HT-29 (cell line): ENCODE results near the gene MTG1. TPM values are rescaled to one million over a fixed set of nuclear protein-coding genes. Genes with fewer than 3 reads are reported as not detected.
A peak's percentile ranks its signal among the peaks of the same experiment; 100 is the strongest.

Experiments
- DNase-seq: peaks from one replicate; pipeline ENCODE4 v3.0.0-alpha.2; 2015; ENCODE audit warnings: low spot score
- total RNA-seq: library from RNA; depleted of rRNA; stranded (reverse); fragments of >200 nt; shearing (Covaris generic); gene quantifications from 2 replicates; pipeline ENCODE4 v1.2.3, GENCODE V29; 2014; rRNA removed

Gene MTG1, protein sequence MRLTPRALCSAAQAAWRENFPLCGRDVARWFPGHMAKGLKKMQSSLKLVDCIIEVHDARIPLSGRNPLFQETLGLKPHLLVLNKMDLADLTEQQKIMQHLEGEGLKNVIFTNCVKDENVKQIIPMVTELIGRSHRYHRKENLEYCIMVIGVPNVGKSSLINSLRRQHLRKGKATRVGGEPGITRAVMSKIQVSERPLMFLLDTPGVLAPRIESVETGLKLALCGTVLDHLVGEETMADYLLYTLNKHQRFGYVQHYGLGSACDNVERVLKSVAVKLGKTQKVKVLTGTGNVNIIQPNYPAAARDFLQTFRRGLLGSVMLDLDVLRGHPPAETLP
- 44.3 and 56.9 TPM in 2 replicates for total RNA-seq

DNA sequence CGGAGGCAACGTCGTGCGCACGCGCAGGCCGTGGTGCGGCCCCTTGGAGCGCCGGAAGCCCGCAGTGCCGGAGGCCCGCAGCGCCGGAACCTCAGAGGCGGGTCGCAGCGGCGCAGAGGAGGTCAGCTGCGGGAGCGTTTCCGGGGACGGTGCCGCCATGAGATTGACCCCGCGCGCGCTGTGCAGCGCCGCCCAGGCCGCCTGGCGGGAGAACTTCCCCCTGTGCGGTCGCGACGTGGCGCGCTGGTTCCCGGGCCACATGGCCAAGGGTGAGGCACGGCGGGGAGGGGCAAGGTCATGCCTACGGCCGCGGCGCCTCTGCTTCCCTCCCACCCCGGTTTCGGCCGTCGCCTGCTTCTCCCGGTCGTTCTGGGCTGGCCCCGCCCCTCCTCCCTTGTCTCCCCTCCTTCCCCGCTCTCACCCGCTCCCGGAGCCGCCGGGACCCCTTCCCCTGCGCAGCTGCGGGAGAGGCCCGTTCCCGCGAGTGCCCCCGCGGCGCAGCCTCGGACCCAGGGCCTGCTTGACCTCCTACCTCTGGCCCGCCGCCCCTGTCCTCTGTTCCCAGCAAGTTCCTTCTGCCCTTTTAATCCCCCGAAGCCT, at the start of gene MTG1:
MTG1 (plus strand) TSS at position 94 of the 600 bp plus-strand sequence; CDS start at position 158, 64 bp downstream.
- DNase-seq, result peak; percentile 94

DNA sequence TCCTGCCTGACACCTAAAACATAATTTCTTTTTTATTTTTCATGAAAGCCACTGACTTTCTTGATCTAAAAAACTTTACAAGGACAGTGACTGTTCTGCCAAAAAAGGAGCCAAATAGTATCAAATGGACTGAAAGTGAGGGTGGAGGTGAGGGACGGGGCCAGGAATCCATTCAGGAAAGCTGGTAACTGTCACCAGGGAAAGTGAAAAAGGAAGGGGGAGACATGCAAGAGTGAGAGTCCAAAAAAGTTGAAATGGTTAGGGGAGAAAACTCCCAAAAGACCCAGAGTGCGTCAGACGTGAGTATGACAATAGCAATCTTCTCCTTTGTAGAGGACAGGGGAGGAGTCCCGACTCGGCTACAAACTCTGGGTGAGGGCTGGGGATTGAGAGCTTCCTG, 49.7 kb upstream of the MTG1 start:
- DNase-seq, result no peak

DNA sequence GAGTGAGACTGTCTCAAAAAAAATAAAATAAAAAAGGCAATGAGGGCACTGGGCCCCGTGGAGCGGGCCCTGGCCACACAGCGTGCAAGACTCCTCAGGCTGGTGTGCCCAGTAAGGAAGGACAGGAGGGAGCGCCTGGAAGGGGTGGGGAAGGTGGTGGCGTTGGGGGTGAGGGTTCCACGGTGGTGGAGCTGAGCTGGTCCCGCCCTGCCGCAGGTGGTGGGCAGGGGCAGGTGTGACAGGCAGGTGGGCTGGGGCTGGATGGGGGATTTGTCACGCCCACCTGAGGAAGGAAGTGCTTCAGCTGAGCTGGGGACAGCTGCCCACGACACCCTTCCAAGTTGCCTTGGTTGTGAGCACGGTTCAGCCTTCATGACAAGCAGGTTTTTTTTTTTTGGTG, 47.5 kb upstream of the MTG1 start:
- no peak for DNase-seq

DNA sequence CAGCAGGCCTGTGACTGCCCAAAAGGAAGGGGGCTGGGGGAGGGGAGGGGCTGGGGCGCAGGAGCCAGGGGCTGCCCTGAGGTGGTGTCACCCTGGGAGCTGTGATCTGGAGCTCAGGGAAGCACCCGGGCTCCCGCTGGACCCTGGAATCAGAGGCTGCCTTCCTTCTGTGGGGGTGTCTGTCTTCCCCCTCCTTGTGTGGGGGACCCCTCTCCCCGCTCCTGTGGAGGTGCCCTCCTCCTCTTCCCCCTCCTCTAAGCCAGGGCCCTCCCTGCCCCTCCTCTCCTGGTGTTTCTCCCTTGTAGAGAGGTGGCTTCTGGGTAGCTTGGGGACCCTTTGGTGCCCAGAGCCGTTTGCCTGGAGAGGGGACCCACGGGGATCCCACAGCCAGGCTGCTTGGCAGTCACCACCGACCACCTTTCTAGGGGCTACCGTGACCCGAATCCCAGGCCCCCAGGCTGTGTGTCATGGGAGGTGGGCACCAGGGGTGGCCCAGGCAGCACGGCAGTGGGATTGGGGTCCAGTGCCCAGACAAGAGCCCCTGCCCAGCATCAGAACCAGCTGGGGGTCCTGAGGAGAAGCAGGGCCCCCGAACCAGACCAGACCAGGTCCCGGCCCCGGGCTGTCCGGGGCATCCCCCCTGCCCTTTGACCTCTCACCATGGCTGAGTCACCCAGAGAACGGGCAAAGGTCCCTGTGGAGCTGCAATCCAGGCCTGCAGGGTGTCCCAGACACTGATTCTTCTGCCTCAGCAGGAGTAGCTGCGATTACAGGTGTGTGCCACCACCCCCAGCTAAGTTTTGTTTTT, 46.0 kb upstream of the MTG1 start:
- peak; percentile 30 for DNase-seq

DNA sequence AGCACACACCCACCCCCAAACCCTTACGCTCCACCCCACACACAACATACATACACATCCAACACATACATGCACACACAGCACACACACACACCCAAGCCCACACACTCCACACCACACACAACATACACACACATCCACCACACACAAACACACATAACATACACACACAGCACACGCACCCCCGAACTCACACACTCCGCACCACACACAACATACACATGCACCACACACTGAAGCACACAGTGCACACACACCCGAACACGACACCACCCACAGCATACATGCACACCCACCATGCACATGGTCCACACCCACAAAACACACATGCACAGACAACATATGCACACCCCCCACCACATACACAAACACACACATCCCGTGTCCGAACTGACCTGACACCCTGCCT, 44.8 kb upstream of the MTG1 start:
- DNase-seq, result no peak

DNA sequence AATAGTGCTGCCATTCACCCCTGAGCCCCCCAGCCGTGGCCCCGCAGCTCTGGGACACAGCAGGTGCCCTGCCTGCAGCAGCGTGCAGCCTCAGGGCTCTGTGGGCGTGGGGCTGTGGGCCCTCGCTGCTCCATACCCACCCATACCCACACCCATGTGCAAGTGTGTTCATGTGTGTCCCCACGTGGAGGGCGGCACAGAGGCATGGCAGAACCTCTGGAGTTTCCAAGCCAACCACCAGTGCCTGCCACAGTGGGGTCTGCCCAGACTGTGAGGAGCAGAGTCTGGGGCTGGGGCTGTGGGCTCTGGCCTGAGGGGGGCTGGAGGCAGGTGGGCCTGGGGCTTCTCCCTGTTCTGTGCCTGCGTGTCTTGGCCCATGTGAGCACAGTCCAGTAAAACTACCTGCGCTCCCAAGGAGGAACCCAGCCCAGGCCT, 44.4 kb upstream of the MTG1 start:
- no peak for DNase-seq

DNA sequence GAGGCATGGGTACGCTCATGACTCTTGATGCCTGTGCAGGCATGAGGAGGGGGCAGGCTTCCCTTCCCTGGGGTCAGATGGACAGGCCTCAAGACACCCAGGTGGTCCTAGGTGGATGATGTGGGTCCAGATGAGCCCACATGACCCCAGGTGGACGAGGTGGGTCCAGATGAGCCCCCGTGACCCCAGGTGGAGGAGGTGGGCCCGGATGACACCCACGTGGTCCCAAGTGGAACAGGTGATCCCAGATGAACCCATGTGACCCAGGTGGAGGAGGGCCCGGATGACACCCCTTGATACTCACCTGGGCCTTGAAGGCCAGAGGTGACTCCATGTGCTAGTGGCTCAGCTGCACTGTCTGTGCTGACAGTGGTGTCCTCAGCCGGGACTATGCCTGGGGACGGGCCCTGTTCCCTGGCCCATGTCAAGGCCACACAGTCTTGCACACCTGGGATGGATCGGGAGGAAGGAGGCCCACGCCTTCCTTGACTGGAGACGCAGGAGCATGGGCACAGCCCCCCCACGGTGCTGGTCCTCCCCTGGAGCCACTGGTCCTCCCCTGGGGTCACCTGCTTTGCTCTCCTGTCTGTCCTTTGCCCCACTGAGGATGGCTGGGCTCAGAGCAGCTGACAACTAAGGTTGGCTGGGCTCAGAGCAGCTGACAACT, 43.5 kb upstream of the MTG1 start:
- no peak for DNase-seq

DNA sequence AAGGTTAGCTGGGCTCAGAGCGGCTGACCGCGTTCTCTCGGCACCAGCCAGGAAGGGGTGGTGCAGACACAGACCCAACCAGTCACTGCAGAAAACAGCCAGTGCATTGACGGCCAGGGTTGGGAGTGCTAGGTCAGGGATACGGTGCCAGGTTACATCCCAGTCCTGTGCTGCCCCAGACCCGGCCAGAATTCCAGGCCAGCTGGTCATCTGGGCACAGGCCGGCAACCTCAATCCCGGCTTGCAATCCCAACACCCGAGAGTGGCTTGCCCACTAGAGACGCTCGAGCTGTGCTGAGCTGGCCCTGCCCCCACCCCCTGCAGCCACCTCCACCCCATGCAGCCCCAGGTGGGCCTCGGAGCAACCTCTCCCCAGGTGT, 43.0 kb upstream of the MTG1 start:
- peak; percentile 37 for DNase-seq

DNA sequence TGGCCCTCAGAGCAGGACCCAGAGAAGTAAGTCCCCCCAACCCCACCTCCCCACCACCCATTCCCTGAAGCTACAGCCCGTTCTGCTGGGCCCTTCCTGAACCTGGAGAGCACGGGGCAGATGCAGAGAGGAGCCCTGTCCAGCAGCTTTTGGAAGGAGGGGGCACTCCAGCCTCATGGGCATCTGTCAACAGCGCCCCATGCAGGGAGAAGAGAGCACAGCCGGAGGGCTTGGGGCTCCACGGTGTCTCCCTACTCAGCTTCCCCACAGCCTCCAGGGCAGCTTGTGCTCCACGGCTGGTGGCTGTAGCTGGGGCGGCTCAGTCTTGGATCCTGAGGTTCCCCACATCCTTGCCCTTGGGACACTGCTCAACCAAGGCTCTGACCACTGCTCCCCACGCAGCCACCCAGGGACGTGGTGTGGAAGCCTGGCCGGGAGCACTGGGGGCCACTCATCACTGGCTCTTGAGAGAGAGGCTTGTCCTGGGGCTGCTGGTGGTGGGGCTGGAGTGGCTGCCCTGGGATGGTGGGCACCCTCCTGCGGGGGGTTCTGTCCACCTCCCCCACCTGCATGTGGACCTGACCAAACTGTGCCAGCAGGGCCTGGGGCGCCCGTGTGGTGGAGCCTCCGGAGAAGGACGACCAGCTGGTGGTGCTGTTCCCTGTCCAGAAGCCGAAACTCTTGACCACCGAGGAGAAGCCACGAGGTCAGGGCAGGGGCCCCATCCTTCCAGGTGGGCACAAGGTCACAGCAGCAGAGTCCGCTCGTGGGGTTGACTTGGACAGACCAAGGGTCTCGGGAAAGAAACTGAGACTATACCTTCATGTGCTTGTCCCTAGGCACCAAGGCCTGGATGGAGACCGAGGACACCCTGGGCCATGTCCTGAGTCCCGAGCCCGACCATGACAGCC, 42.3 kb upstream of the MTG1 start:
- DNase-seq, result no peak

DNA sequence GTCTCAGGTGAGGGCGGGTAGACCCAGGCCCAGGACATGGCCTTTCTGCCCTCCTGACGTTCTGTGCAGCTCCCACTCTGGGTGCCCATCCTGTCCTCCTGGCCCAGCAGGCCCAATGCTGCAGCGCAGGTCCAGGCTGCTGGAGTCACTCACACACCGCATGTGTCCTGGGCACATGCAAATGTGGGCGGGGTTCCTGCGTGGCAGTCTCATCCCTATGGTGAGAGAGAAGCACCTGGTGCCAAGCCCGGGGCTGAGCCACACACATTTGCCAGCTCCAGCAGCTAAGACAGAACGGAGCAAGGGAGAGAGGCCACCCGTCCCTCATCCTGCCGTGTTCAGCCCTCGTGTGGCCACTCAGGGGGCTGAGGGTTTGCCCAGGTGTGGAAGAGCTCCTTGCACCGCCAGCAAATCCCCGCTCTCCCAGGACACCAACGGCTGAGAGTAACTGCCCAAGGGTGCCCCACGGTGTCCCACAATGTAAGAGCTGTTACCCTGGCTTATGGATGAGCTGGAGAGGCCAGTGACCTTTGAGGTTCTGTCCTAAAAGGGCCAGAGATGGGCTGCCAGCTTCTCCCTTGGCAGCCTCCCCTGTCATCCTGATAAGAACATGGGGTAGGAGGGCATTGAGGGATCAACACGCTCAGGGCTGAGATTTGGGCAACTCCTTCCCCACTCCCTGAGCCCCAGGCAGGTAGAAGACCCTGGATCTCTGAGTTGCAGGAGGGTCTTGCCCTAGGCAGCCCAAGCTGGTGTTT, 40.6 kb upstream of the MTG1 start:
- DNase-seq, result no peak

DNA sequence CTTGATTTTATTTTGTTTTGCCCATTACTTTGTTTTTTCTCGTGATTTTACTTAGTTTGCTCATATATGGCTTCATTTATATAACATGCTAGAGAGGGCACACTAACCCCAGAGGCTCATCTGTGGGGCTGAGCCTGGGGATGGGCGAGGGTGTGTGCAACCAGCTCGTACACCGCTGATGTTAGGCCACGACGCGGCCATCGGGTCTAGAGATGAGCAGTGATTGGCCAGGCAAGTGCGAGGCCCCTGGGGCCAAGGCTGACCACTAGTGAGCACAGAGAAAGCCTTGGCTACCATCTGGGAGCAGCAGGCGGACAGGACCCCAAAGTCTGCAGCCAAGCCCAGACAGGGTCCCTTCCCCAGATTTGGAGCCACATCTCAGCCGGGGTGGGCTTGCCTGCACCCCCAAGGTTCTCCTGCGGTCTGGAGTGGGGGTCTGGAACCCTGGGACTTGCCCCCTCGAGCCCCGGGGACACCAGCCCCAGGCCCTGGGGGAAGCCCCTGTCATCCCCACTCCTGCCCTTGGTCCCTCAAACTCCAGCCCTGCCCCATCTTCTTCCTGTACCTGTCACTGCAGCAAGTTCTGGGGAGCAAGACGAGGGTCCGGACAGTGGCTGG, 39.9 kb upstream of the MTG1 start:
- DNase-seq, result no peak

DNA sequence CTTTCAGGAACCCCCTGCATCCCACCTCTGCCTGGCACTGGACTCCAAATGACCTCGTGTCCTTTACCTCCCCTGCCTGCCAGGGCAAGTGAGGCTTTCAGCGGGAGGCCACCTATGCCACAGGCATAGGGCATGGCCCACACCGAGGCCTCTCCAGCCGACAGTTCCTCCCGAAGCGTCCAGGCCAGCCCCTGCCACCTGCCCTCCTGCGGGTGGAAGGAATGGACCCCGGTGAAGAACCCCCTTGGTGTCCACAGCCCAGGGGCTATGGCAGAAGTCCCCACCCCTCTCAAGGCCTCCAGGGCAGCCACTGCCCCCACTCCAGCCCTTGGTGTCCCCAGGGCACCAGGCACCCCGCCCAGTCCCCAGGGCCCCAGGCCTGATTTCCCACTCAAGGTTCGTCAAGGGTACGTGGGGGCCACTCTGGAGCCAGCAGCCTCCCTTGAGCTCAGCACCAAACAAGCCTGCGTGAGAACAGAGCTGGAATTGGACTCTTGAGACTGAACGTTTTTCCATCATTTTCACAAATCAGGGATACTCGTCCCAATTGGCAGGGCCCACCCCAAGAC, 39.2 kb upstream of the MTG1 start:
- no peak for DNase-seq

DNA sequence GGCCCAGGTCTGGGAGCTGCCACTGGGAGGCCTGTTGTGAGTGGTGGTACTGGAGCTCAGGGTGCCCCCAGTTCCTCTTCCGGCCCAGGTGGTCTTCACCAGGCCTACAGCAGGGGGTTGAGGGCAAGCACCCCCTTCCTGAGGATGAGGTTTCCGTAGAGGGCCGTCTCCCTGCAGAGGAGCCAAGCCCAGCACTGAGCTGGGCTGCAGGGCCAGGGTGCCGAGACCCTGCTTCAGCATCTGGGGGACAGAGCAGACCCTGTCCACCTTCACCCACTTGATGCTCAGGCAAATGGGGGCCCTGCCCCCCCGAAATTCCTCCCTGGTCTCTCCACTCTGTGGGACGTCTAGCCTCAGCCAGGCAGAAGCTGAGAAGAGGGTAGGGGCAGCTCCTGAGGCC, 38.7 kb upstream of the MTG1 start:
- DNase-seq, result no peak

DNA sequence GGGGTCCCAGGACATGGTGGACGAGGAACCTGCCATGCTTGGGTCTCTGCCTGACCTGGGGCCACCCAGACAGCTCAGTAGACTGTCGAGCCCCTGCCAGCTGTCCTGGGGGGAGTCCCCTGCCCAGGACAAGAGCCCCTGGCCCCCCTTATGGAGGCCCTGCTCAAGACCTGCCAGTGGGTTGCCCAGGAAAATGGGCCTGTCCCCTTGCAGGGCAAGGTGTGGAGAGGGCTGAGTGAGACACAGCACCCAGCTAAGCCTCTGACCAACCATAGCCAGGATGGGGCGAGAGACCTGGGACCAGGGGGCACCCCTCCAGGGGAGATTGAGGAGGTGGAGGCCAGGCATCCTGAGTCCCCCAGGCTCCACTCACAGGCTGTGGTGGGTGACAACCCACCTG, 38.0 kb upstream of the MTG1 start:
- no peak for DNase-seq

DNA sequence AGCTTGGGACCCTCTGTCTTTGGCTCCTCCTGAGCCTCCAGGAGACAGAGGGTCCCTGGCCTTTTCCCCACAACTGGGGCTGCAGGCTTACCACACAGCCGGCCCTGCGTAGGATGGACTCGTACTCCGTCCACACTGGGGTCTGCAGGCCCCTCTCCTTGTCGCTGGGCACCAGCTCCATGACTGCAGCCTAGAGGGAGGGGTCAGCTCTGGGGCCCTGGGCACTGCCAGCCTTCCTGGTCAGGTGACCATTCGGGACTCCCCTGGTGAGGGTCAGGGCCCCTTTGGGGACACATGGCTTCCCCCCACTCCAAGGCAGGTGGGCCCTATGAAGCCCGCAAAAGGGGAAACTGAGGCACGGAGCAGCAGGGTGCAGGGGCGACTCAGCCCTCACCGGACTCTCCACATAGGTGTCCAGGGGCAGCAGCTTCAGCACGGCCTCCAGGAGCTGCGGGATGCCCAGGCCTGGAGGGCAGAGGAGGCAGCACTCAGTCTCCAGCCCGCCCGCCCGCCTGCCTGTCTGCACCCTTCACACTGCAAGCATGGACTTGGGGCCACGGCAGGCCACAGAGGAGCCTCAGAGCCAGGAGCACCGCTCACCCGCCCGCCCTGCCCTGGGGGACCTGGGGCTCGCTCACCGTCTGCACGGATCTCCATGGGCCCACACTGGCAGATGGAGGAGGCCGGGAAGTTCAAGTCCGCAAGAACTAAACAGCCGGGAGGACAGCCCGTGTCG, 37.2 kb upstream of the MTG1 start:
- DNase-seq, result no peak

DNA sequence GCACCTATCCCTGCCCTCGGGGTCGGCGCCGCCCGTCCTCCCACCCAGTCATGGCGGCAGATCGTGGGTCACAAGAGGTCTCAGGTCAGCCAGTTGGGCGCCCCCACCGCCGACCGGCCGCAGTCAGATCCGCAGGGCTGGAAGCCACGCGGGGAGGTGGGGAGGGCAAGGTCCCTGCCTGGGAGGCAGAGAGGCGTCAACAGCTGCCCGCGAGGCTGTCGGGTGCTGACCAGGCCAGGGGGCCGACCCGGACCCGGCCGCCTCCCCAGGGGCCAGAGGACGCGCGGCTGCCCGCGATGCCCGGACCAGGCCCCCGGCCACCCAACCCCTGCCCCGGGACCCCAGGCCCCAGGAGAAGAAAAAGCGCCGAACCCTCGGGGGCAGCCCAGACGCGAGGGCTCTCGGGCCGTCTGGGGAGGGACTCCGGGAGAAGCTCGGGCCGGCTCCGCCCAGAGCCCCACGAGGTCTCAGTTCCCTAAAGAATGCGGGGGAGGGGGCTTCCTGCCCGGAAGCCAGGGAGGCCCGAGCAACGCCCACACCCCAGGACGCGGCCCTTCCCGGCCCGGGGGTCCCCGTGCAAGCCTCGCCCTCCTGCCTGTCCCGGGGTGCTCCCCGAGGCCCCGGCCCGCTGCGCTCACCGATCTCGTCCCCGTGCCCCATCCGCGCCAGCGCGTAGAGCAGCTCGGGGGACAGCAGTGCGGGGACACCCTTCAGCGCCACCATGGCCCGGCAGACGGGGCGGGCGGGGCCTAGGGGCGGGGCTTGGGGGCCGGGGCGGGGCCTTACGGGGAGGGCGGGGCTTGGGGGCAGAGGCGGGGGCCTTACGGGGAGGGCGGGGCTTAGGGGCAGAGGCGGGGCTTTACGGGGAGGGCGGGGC, 36.4 kb upstream of the MTG1 start, which contains the start of gene FUOM:
FUOM (minus strand) TSS at position 735 of the 877 bp plus-strand sequence; CDS start at position 723, 12 bp downstream.
- peak; percentile 35 for DNase-seq

DNA sequence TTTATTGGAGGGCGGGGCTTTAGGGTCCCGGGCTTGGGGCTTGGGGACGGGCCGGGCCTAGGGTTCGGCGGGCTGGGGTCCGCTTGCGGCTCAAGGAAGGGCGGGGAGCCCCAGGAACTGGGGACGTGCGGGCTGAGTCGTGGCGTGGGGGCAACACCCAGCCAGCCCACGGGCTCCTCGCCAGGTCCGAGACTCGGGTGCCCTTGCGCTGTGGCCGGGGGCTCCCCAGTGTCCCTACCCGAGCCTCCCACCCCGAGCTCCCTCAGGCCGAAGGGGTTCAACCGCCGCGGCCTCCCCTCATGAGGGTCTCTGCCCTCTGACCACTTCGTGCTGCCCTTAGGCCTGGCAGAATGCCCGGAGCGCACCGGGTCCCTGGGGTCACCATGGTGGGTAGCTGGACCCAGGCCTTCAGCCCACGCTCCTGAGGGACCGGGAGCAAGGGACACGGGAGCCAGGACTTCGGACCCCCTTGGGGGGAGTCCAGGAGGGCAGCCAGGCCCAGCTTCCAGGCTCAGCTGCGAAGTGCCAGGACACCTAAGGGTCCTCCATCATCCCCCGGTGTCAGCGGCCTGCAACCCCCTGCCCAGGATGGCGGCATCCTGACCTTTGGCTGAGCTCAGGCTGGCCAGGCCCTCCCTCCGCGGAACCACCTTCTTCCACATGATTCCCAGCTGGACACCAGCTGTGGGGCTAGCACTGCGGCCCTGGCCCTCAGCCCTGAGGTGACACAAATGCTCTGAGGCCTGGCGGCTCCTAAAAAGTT, 35.6 kb upstream of the MTG1 start:
- no peak for DNase-seq
